ENCODE results near the gene TMEM138. TPM values are rescaled to one million over a fixed set of nuclear protein-coding genes. Genes with fewer than 3 reads are reported as not detected.

TMEM138 gene
- total RNA-seq, 1 experiment from 2014 or later: 43.6 TPM

DNA sequence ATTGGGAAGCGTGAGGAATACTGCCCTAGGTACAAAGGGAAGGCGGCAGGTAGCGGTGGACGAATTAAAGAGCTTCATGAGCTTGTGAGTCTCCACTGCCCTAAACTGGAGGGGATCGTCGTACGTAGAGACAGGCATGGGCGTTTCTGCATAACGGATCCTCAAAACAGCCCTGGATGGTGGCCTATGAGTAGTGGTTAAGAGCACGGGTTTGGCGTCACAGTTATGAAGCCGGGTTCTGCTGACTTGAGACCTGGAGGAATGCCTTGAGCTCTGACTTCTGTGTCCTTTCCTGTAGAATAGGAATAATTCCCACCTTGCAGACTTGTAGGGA lies 335 bp downstream of the TMEM138 start:
- no peaks in the 10 kb centered on the region for H3K27me3 ChIP-seq (ENCODE audit: insufficient read depth, low read length)

More for the DNA sequence above, 335 bp downstream of the TMEM138 start:
- no peaks in the 10 kb centered on the region for H3K4me1 ChIP-seq (ENCODE audit: insufficient read depth, low read length)
- no peak overlapping the region for H3T11ph ChIP-seq (ENCODE audit: low read length)
- H2BK15ac ChIP-seq (ENCODE audit: low read depth, low read length): no peak overlapping the region
- H2BK12ac ChIP-seq (ENCODE audit: insufficient read length, low read depth, low read length): no peak overlapping the region
- Mint-ChIP-seq H3K27ac (peak overlapping the region; percentile 93 to 99 (median 99)), H3K9me3 (no peaks in the 10 kb centered on the region; a peak in 1 of 5 replicates), H3K4me1 (peaks cover 13 to 25% of the 10 kb centered on the region in 2 experiments), H3K4me3 (peak overlapping the region; percentile 98 to 100), H3K27me3 (ENCODE audit: low read depth) (no peaks in the 10 kb centered on the region), H3K36me3 (ENCODE audit: insufficient read depth in 1 of 3, low read depth in 3 of 3) (peaks cover 28 to 45% (median 34%) of the 10 kb centered on the region in 3 experiments)
- no peak overlapping the region for H3K27ac ChIP-seq (ENCODE audit: insufficient read length, low read depth, low read length)
- H2BK5ac ChIP-seq (ENCODE audit: insufficient read length, low read length): no peak overlapping the region
- H3K23me2 ChIP-seq (ENCODE audit: insufficient read length, low read depth, low read length, poor library complexity, severe bottlenecking): peaks cover 6% of the 10 kb centered on the region
- peaks cover 2% of the 10 kb centered on the region; the same call in 1 of the 2 replicates for H3K79me2 ChIP-seq (ENCODE audit: insufficient read depth, low read length)
- H4K91ac ChIP-seq (ENCODE audit: insufficient read length, low read depth, low read length): no peak overlapping the region
- no peak overlapping the region for H3K4ac ChIP-seq (ENCODE audit: low read depth, low read length)
- H3K14ac ChIP-seq (ENCODE audit: insufficient read depth, low read length): 0 out of 2 replicates have a peak overlapping the region, but pooled peaks have one; percentile 6
- no peaks in the 10 kb centered on the region for H3K9me3 ChIP-seq (ENCODE audit: control insufficient read depth, low read depth, low read length)
- no peak for DNase-seq
- no peak overlapping the region for H3K56ac ChIP-seq (ENCODE audit: insufficient read length, low read depth, low read length)
- H3K4me2 ChIP-seq (ENCODE audit: insufficient read depth, insufficient read length, low read length): peak overlapping the region; percentile 83
- peak overlapping the region; percentile 83 for H3K9ac ChIP-seq (ENCODE audit: extremely low read depth, insufficient read length, low read length)
- H3K23ac ChIP-seq (ENCODE audit: insufficient read length, low read depth, low read length): no peak overlapping the region
- no peak overlapping the region for H2BK120ac ChIP-seq (ENCODE audit: low read depth, low read length, poor library complexity, severe bottlenecking)
- H2AFZ ChIP-seq (ENCODE audit: low read length): no peak overlapping the region
- H4K5ac ChIP-seq (ENCODE audit: insufficient read length, low read depth, low read length): no peak overlapping the region
- no peak overlapping the region for H4K8ac ChIP-seq (replicated peaks; ENCODE audit: insufficient read length, low read depth, low read length)
- H2AK5ac ChIP-seq (ENCODE audit: insufficient read length, low read length): no peak overlapping the region
- WGBS (ENCODE audit: extremely low coverage, insufficient read length, low lambda C conversion rate): no CpG with 5 or more reads among the region's 12 CpGs
- peak overlapping the region; percentile 8 for H3K18ac ChIP-seq (ENCODE audit: insufficient read length, low read depth, low read length)
- H2BK20ac ChIP-seq (ENCODE audit: low read depth, low read length, poor library complexity, severe bottlenecking): no peak overlapping the region
- no peak for TF ChIP-seq CTCF (conservative IDR thresholded peaks at IDR 0.05)
- H3K79me1 ChIP-seq (ENCODE audit: insufficient read depth, low read depth, low read length, poor library complexity, severe bottlenecking): no peaks in the 10 kb centered on the region
- H4K20me1 ChIP-seq (ENCODE audit: control insufficient read depth, insufficient read depth, insufficient read length): no peaks in the 10 kb centered on the region
